Neuronal stem cell (in vitro differentiated cells): ENCODE measurements around the gene PGAP3.

ENCODE experiments used
- DNase-seq: peaks from one replicate; pipeline ENCODE4 v3.0.0-alpha.2; 2013; ENCODE audit warnings: low spot score
- H2AFZ ChIP-seq: one replicate; pipeline ENCODE4 v1.6.1; 2013; ENCODE audit warnings: mild to moderate bottlenecking, low read length, inconsistent platforms
- H2AK5ac ChIP-seq: 2 replicates; pipeline ENCODE4 v1.6.1; 2013; ENCODE audit warnings: low read depth, mild to moderate bottlenecking, inconsistent platforms, low read length, moderate library complexity, mixed read lengths
- H2BK120ac ChIP-seq: 2 replicates; pipeline ENCODE4 v1.6.1; 2013; ENCODE audit warnings: low read depth, mild to moderate bottlenecking, inconsistent platforms, low read length, moderate library complexity, mixed read lengths
- H2BK12ac ChIP-seq: one replicate; pipeline ENCODE4 v1.6.1; 2013; ENCODE audit warnings: low read length, inconsistent platforms
- H2BK15ac ChIP-seq: 2 replicates; pipeline ENCODE4 v1.6.1; 2013; ENCODE audit warnings: mild to moderate bottlenecking, low read length, inconsistent platforms, mixed read lengths
- H2BK5ac ChIP-seq: one replicate; pipeline ENCODE4 v1.6.1; 2013; ENCODE audit warnings: inconsistent platforms, mild to moderate bottlenecking, low read length, moderate library complexity
- H3K14ac ChIP-seq: one replicate; pipeline ENCODE4 v1.6.1; 2013; ENCODE audit warnings: low read length, inconsistent platforms
- H3K18ac ChIP-seq: 2 replicates; pipeline ENCODE4 v1.6.1; 2013; ENCODE audit warnings: low read length, inconsistent platforms
- H3K23ac ChIP-seq: 2 replicates; pipeline ENCODE4 v1.6.1; 2013; ENCODE audit warnings: low read depth, mild to moderate bottlenecking, mixed read lengths, low read length, inconsistent platforms; ENCODE audit not compliant: poor library complexity
- H3K27ac ChIP-seq: replicated peaks from 3 replicates; pipeline ENCODE4 v1.5.1; 2013; ENCODE audit warnings: low read length, inconsistent platforms
- H3K27me3 ChIP-seq, 3 experiments: 2 replicates each; pipeline ENCODE4 v1.6.1; 2013; ENCODE audit warnings: low read length in 3 of 3, mild to moderate bottlenecking in 2 of 3, inconsistent platforms in 1 of 3, low read depth in 1 of 3, mixed read lengths in 1 of 3, moderate library complexity in 1 of 3; ENCODE audit not compliant: control insufficient read depth in 3 of 3, insufficient read depth in 3 of 3
- H3K36me3 ChIP-seq, 2 donors: replicated peaks in 1 of 2; 2 replicates each; pipeline ENCODE4 v1.6.1; 2013; ENCODE audit warnings: low read length in 2 of 2; ENCODE audit not compliant: control insufficient read depth in 2 of 2, insufficient read depth in 2 of 2
- H3K4ac ChIP-seq: 2 replicates; pipeline ENCODE4 v1.6.1; 2013; ENCODE audit warnings: inconsistent platforms, mild to moderate bottlenecking, low read length, moderate library complexity
- H3K4me1 ChIP-seq, 2 donors: 1 replicate in 1 of 2; 2 replicates in 1 of 2; pipeline ENCODE4 v1.6.1; 2013; ENCODE audit warnings: low read length in 2 of 2, low read depth in 1 of 2; ENCODE audit not compliant: control insufficient read depth in 2 of 2, insufficient read depth in 1 of 2
- H3K4me2 ChIP-seq: one replicate; pipeline ENCODE4 v1.6.1; 2013; ENCODE audit warnings: mild to moderate bottlenecking, low read length, inconsistent platforms; ENCODE audit not compliant: insufficient read depth, poor library complexity, severe bottlenecking
- H3K4me3 ChIP-seq, 2 donors: 2 replicates each; pipeline ENCODE4 v1.5.1; 2013; ENCODE audit warnings: low read length in 2 of 2, mild to moderate bottlenecking in 2 of 2, inconsistent platforms in 1 of 2, moderate library complexity in 1 of 2
- H3K79me1 ChIP-seq: one replicate; pipeline ENCODE4 v1.6.1; 2013; ENCODE audit warnings: low read depth, mild to moderate bottlenecking, inconsistent platforms, low read length, moderate library complexity
- H3K9ac ChIP-seq: one replicate; pipeline ENCODE4 v1.6.1; 2013; ENCODE audit warnings: mild to moderate bottlenecking, low read depth, low read length, inconsistent platforms; ENCODE audit not compliant: poor library complexity
- H3K9me3 ChIP-seq, 2 donors: replicated peaks in 1 of 2; 2 replicates each; pipeline versions ENCODE3 to v1.6.1; 2013; ENCODE audit warnings: low read length in 2 of 2, mild to moderate bottlenecking in 2 of 2, inconsistent platforms in 1 of 2, low read depth in 1 of 2, mixed read lengths in 1 of 2, moderate library complexity in 1 of 2; ENCODE audit not compliant: control insufficient read depth in 2 of 2, insufficient read depth in 1 of 2
- H4K8ac ChIP-seq: one replicate; pipeline ENCODE4 v1.6.1; 2013; ENCODE audit warnings: low read depth, mild to moderate bottlenecking, inconsistent platforms, low read length, moderate library complexity
- H4K91ac ChIP-seq: one replicate; pipeline ENCODE4 v1.6.1; 2013; ENCODE audit warnings: low read length, low read depth, mild to moderate bottlenecking, inconsistent platforms; ENCODE audit not compliant: poor library complexity
- WGBS, 2 donors: extraction: QIAGEN DNeasy Blood & Tissue Kit; methylation state at CpG; one replicate each; pipeline ENCODE4 v1.1.7; 2013; ENCODE audit warnings: missing lambda C conversion rate in 2 of 2, mixed read lengths in 1 of 2; ENCODE audit not compliant: insufficient read length in 2 of 2, insufficient replicate concordance in 1 of 2; ENCODE audit errors: extremely low coverage in 2 of 2; 5-methylcytosine and 5-hydroxymethylcytosine counted together

The PGAP3 gene

DNA sequence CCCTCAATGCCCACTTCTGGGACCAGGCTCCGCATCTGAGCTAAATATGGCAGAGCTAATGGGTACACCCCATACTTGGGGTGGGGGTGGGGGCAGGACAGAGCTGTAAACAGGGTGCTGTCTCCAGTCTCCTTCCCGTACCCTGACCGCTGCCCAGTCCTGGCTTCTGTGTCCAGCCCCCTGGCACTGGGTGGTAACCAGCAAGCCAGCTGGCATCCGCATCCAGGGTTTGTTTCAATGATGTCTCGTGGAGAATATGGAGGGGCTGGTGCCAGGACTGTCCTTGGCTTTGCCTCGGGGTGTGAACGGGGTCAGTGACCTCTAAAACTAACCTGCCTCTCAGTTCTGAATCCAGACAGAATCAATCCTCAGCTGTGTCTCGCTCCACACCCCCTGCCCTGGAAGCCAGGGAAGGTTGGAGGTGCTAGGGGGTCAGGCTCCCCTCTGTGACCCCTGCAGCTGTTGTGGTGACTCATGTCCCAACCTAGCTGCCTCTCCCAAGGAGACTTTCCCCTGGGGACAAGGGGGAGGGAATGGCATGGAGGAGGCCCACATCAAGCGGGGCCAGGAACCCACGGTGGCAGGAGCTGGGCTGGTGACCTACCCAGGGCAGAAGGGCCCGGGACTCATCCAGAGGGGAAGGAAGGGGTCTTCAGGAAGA lies 21.1 kb downstream of the PGAP3 start:
- no peak overlapping the region for H4K91ac ChIP-seq
- peak overlapping the region; percentile 98 for H2BK12ac ChIP-seq
- no peak overlapping the region for H3K9ac ChIP-seq
- H3K27ac ChIP-seq = no peak overlapping the region
- peak overlapping the region; percentile 85 for H2BK15ac ChIP-seq
- peak overlapping the region; percentile 94 for H3K14ac ChIP-seq
- H2AFZ ChIP-seq = peak overlapping the region; percentile 91
- H3K18ac ChIP-seq = peak overlapping the region; percentile 89
- H3K4me2 ChIP-seq = no peak overlapping the region
- peaks cover 8 to 27% of the 10 kb centered on the region in 2 donors for H3K4me1 ChIP-seq
- peaks cover 5 to 13% of the 10 kb centered on the region in 2 donors for H3K36me3 ChIP-seq
- H3K27me3 ChIP-seq = peaks cover 0 to 37% (median 20%) of the 10 kb centered on the region in 3 experiments
- H3K23ac ChIP-seq = peak overlapping the region; percentile 65
- WGBS, 2 donors = no CpG with 5 or more reads among the region's 11 CpGs
- DNase-seq = no peak
- no peak overlapping the region for H3K4me3 ChIP-seq
- H3K9me3 ChIP-seq = no peaks in the 10 kb centered on the region
- peak overlapping the region; percentile 60 for H2BK5ac ChIP-seq
- peak overlapping the region; percentile 94 for H2BK120ac ChIP-seq
- H4K8ac ChIP-seq = peak overlapping the region; percentile 43
- peaks cover 6% of the 10 kb centered on the region for H3K79me1 ChIP-seq
- peak overlapping the region; percentile 95 for H3K4ac ChIP-seq
- H2AK5ac ChIP-seq = peak overlapping the region; percentile 99

DNA sequence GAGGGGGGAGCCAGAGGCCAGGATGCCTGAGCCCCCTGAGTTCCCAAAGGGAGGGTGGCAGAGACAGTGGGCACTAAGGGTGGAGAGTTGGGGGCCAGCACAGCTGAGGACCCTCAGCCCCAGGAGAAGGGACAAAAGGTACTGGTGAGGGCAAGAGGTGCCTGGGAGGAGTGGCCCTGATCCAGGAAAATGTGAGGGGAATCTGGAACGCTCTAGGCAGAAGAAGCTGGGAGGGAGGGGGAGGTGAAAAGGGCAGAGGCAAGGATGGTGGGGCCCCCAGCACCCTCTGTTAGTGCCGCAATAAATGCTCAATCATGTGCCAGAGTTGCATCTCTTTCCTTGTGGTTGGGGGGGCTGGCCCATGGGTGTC lies 21.6 kb downstream of the PGAP3 start:
- Histone ChIP-seq H3K4me2 (no peak overlapping the region), H3K36me3 (peaks cover 9 to 18% of the 10 kb centered on the region in 2 donors), H3K23ac (peak overlapping the region; percentile 65), H3K4ac (no peak overlapping the region), H2AK5ac (peak overlapping the region; percentile 99), H4K8ac (no peak overlapping the region), H3K14ac (no peak overlapping the region), H2BK120ac (no peak overlapping the region), H3K18ac (peak overlapping the region; percentile 70), H3K4me1 (peaks cover 8 to 27% of the 10 kb centered on the region in 2 donors), H2BK15ac (peak overlapping the region; percentile 85), H4K91ac (no peak overlapping the region), H3K9me3 (no peaks in the 10 kb centered on the region), H3K9ac (no peak overlapping the region), H3K27ac (no peak overlapping the region), H3K79me1 (peaks cover 6% of the 10 kb centered on the region), H2BK12ac (peak overlapping the region; percentile 73), H3K27me3 (peaks cover 0 to 37% (median 20%) of the 10 kb centered on the region in 3 experiments), H2AFZ (no peak overlapping the region), H3K4me3 (no peak overlapping the region), H2BK5ac (peak overlapping the region; percentile 53)
- no peak for DNase-seq
- WGBS, 2 donors = no CpG with 5 or more reads among the region's 2 CpGs

- Histone ChIP-seq H3K4me2 (no peak overlapping the region), H3K18ac (peak overlapping the region; percentile 83), H3K4ac (peak overlapping the region; percentile 37), H3K14ac (peak overlapping the region; percentile 82), H3K9me3 (no peaks in the 10 kb centered on the region), H3K4me1 (peaks cover 8 to 27% of the 10 kb centered on the region in 2 donors), H3K4me3 (no peak overlapping the region), H2BK12ac (peak overlapping the region; percentile 73), H3K27me3 (peaks cover 0 to 36% (median 20%) of the 10 kb centered on the region in 3 experiments), H2AFZ (no peak overlapping the region), H2BK15ac (peak overlapping the region; percentile 74), H2BK120ac (no peak overlapping the region), H3K9ac (no peak overlapping the region), H3K23ac (peak overlapping the region; percentile 65), H3K36me3 (peaks cover 14 to 23% of the 10 kb centered on the region in 2 donors), H2BK5ac (peak overlapping the region; percentile 53), H2AK5ac (peak overlapping the region; percentile 99), H3K27ac (no peak overlapping the region), H4K8ac (no peak overlapping the region), H3K79me1 (peaks cover 6% of the 10 kb centered on the region), H4K91ac (no peak overlapping the region)
- no peak for DNase-seq
- no CpG with 5 or more reads among the region's 17 CpGs for WGBS, 2 donors
Observed at GRCh38 chr17:39665642-39666224, 22.1 kb downstream of the PGAP3 start.
